GM18505 (cell line): ENCODE data around the gene CRTAP.

Source experiments
- ATAC-seq: cut with Tn5 transposase; IDR thresholded peaks from one replicate; pipeline ENCODE4 v1.9.1; 2021; ENCODE audit not compliant: unreplicated experiment
- POLR2A ChIP-seq: IDR thresholded peaks from 4 replicates; pipeline ENCODE4 v1.6.1; 2011; ENCODE audit warnings: borderline replicate concordance; ENCODE audit not compliant: insufficient read depth, insufficient read length; ENCODE audit errors: extremely low read depth

Gene CRTAP

DNA sequence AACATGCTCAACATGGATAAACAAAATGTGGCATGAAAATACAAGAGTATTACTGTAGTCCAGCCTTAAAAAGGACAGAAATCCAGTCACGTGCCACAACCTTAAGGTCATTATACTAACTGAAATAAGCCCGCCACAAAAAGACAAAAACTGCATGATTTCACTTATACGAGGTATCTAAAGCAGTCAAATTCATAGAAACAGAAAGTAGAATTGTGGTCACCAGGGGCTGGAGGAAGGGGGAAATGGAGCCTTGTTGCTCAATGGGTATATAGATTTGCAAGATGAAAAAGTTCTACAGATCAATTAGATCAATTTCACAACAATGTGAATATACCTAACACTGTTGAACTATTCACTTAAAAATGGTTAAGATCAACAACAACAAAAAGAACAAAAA is 24.3 kb upstream of the CRTAP start:
- TF ChIP-seq POLR2A, result no peak
- peak; percentile 80 for ATAC-seq

- no peak for TF ChIP-seq POLR2A
- ATAC-seq, result no peak
Observed at GRCh38 chr3:33091746-33092145, 22.1 kb upstream of the CRTAP start.

GRCh38 chr3:33092496-33093254 is 21.1 kb upstream of the CRTAP start:
- no peak for ATAC-seq
- no peak for TF ChIP-seq POLR2A

- no peak for TF ChIP-seq POLR2A
- ATAC-seq, result no peak
Observed at GRCh38 chr3:33093847-33094246, 20.0 kb upstream of the CRTAP start.

DNA sequence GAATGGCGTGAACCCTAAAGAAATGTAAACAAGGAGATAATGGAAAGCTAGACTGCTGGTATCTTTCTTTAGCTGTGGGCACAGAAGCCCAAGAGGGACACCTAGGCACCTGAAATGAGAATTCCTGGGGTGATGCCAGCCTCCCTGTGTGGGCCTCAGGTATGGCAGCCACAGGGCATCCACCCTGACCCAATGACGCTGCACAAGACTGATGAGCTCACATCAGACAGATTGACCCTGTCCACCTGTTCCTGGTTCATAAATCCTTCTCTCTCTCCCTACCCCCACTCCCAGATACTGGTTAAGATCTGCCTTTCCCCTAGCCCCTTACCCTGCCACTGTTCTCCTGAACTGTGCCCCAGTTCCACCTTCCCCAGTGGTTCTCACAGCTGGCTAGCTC is 18.4 kb upstream of the CRTAP start:
- no peak for TF ChIP-seq POLR2A

GRCh38 chr3:33096093-33096868 is 17.5 kb upstream of the CRTAP start:
- ATAC-seq, result peak; percentile 53
- peak; percentile 38 for TF ChIP-seq POLR2A

More for the DNA sequence above, 18.4 kb upstream of the CRTAP start:
- ATAC-seq, result no peak

DNA sequence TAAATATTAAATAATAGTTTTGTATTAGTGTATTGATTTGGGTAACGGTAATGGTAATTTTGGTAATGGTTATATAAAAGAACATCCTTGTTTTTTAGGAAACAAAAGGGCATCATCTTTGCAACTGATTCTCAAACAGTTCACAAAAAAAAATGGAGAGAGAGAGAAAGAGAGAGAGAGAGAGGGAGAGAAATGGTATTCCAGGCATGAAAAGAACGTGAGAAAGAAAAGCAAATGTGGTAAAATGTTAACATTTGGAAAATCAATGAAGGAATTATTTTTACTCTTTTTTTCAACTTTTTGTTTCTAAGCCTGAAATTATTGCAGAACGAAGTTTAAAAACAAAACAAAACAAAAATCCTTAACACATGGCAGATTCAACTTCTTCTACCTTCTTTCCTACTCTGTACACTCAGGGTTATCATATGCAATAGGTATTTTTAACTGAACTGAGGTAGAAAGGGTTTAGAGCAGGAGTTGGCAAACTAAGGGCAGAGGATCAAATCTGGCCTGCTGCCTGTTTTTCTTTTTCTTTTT is 14.6 kb upstream of the CRTAP start:
- ATAC-seq, result no peak
- TF ChIP-seq POLR2A, result no peak

GRCh38 chr3:33099701-33100100 is 14.1 kb upstream of the CRTAP start:
- ATAC-seq, result no peak
- TF ChIP-seq POLR2A, result no peak

- TF ChIP-seq POLR2A, result no peak
- ATAC-seq, result no peak
Observed at GRCh38 chr3:33100229-33100628, 13.6 kb upstream of the CRTAP start.

DNA sequence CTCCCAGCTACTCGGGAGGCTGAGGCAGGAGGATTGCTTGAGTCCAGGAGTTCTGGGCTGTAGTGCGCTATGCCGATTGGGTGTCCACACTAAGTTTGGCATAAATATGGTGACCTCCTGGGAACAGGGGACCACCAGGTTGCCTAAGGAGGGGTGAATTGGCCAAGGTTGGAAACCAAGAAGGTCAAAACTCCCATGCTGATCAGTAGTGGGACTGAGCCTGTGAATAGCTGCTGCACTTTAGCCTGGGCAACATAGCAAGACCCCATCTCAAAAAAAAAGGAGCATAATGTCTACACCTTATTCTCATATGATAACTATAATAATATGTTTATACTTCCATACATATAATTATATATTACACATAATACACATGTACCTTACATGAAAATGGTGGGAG is 10.8 kb upstream of the CRTAP start:
- no peak for ATAC-seq
- TF ChIP-seq POLR2A, result no peak

DNA sequence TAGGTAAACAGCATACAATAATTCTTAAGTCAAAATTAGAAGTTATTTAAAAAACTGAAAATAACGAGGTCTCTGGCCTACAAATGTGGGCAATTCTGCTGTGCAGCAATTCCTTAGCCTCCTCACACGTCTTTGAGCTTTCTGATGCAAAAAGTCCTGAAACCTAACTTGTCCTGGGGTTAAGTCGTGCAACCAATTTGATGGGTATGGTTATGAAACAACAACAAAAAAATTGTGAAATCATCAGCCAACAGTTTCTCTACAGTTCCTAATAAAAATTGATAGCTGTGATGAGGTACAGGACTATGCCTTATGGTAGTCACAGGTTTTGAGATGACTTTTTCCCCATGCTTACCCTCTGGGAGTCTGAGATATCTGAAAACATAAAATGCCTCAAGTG is 10.3 kb upstream of the CRTAP start:
- ATAC-seq, result no peak
- no peak for TF ChIP-seq POLR2A

DNA sequence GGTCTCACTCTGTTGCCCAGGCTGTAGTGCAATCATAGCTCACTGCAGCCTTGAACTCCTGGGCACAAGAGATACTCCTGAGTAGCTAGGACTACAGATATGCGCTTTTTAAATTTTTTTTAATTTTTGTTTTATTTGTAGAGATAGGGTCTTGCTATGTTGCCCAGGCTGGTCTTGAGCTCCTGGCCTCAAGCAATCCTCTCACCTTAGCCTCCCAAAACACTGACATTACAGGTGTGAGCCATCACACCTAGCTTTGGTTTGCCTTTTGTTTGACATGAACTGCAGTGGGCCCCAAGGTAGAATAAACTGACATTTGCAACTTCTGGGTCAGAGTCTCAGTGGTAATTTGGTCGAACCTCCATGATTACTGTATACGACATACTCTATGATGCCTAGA is 9.0 kb upstream of the CRTAP start:
- no peak for TF ChIP-seq POLR2A
- ATAC-seq, result no peak

GRCh38 chr3:33105341-33105948 is 8.4 kb upstream of the CRTAP start:
- no peak for ATAC-seq
- TF ChIP-seq POLR2A, result no peak

DNA sequence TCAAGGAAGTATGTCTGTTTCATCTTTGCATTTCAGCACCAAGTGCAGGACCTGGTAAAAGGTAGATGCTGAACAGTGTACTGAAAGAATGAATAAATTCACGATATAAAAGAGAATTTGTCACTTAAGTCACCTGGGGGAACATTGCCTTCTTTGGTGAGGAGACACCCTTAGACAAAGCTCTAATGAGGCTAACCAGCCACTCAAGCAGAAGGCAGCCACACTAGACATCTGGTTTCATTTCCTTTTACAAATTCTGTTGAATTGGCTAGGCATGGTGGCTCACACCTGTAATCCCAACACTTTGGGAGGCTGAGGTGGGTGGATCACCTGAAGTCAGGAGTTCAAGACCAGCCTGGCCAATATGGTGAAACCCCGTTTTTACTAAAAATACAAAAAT is 7.0 kb upstream of the CRTAP start:
- peak; percentile 44 for ATAC-seq
